ENCODE measurements around the gene GARIN1A.

GARIN1A gene

GRCh38 chr7:128697302-128697905 lies 25.3 kb downstream of the GARIN1A start:
- no peaks in the 10 kb centered on the region for H3K9me3 Mint-ChIP-seq (ENCODE audit: low read depth)
- peaks cover 3% of the 10 kb centered on the region for H3K36me3 Mint-ChIP-seq
- peaks cover 33% of the 10 kb centered on the region for H3K27me3 Mint-ChIP-seq

GRCh38 chr7:128699196-128699712 lies 27.2 kb downstream of the GARIN1A start:
- no peaks in the 10 kb centered on the region for H3K9me3 Mint-ChIP-seq (ENCODE audit: low read depth)
- peaks cover 10% of the 10 kb centered on the region for H3K4me1 Mint-ChIP-seq (ENCODE audit: low read depth)
- H3K27me3 Mint-ChIP-seq = peaks cover 33% of the 10 kb centered on the region
- peaks cover 3% of the 10 kb centered on the region for H3K36me3 Mint-ChIP-seq
- H3K27ac Mint-ChIP-seq = no peak overlapping the region
- no peak overlapping the region for H3K4me3 Mint-ChIP-seq

More at GRCh38 chr7:128697302-128697905, 25.3 kb downstream of the GARIN1A start:
- H3K27ac Mint-ChIP-seq = no peak overlapping the region
- peak overlapping the region; percentile 84 for H3K4me3 Mint-ChIP-seq
- H3K4me1 Mint-ChIP-seq (ENCODE audit: low read depth) = peaks cover 10% of the 10 kb centered on the region

- Mint-ChIP-seq H3K27me3 (peaks cover 33% of the 10 kb centered on the region), H3K4me1 (ENCODE audit: low read depth) (peaks cover 10% of the 10 kb centered on the region), H3K27ac (no peak overlapping the region), H3K36me3 (peaks cover 3% of the 10 kb centered on the region), H3K4me3 (no peak overlapping the region), H3K9me3 (ENCODE audit: low read depth) (no peaks in the 10 kb centered on the region)
Observed at GRCh38 chr7:128699895-128700294, 27.8 kb downstream of the GARIN1A start.

- Mint-ChIP-seq H3K27me3 (peaks cover 31% of the 10 kb centered on the region), H3K4me1 (ENCODE audit: low read depth) (peaks cover 10% of the 10 kb centered on the region), H3K4me3 (no peak overlapping the region), H3K36me3 (peaks cover 2% of the 10 kb centered on the region), H3K9me3 (ENCODE audit: low read depth) (no peaks in the 10 kb centered on the region), H3K27ac (no peak overlapping the region)
Observed at GRCh38 chr7:128701062-128701785, 29.1 kb downstream of the GARIN1A start.

- Mint-ChIP-seq H3K36me3 (no peaks in the 10 kb centered on the region), H3K27me3 (peaks cover 16% of the 10 kb centered on the region), H3K4me1 (ENCODE audit: low read depth) (no peaks in the 10 kb centered on the region), H3K4me3 (no peak overlapping the region), H3K9me3 (ENCODE audit: low read depth) (no peaks in the 10 kb centered on the region), H3K27ac (no peak overlapping the region)
Observed at GRCh38 chr7:128703609-128704241, 31.6 kb downstream of the GARIN1A start.

- peaks cover 6% of the 10 kb centered on the region for H3K27me3 Mint-ChIP-seq
- H3K36me3 Mint-ChIP-seq = no peaks in the 10 kb centered on the region
- no peaks in the 10 kb centered on the region for H3K9me3 Mint-ChIP-seq (ENCODE audit: low read depth)
- H3K4me3 Mint-ChIP-seq = no peak overlapping the region
- H3K4me1 Mint-ChIP-seq (ENCODE audit: low read depth) = no peaks in the 10 kb centered on the region
- no peak overlapping the region for H3K27ac Mint-ChIP-seq
Observed at GRCh38 chr7:128705891-128706333, 33.8 kb downstream of the GARIN1A start.

- peaks cover 2% of the 10 kb centered on the region for H3K27me3 Mint-ChIP-seq
- H3K4me1 Mint-ChIP-seq (ENCODE audit: low read depth) = no peaks in the 10 kb centered on the region
- no peak overlapping the region for H3K4me3 Mint-ChIP-seq
- no peak overlapping the region for H3K27ac Mint-ChIP-seq
- no peaks in the 10 kb centered on the region for H3K36me3 Mint-ChIP-seq
- no peaks in the 10 kb centered on the region for H3K9me3 Mint-ChIP-seq (ENCODE audit: low read depth)
Observed at GRCh38 chr7:128707752-128708151, 35.7 kb downstream of the GARIN1A start.

GRCh38 chr7:128708235-128708634 lies 36.1 kb downstream of the GARIN1A start:
- H3K36me3 Mint-ChIP-seq = no peaks in the 10 kb centered on the region
- H3K9me3 Mint-ChIP-seq (ENCODE audit: low read depth) = no peaks in the 10 kb centered on the region
- no peaks in the 10 kb centered on the region for H3K4me1 Mint-ChIP-seq (ENCODE audit: low read depth)
- no peak overlapping the region for H3K4me3 Mint-ChIP-seq
- H3K27me3 Mint-ChIP-seq = peaks cover 2% of the 10 kb centered on the region
- H3K27ac Mint-ChIP-seq = no peak overlapping the region

GRCh38 chr7:128708824-128709223 lies 36.7 kb downstream of the GARIN1A start:
- Mint-ChIP-seq H3K4me3 (no peak overlapping the region), H3K27me3 (peaks cover 4% of the 10 kb centered on the region), H3K27ac (no peak overlapping the region), H3K36me3 (no peaks in the 10 kb centered on the region), H3K4me1 (ENCODE audit: low read depth) (no peaks in the 10 kb centered on the region), H3K9me3 (ENCODE audit: low read depth) (no peaks in the 10 kb centered on the region)

- no peaks in the 10 kb centered on the region for H3K9me3 Mint-ChIP-seq (ENCODE audit: low read depth)
- H3K36me3 Mint-ChIP-seq = no peaks in the 10 kb centered on the region
- H3K4me1 Mint-ChIP-seq (ENCODE audit: low read depth) = no peaks in the 10 kb centered on the region
- H3K27me3 Mint-ChIP-seq = peaks cover 6% of the 10 kb centered on the region
- H3K4me3 Mint-ChIP-seq = no peak overlapping the region
- H3K27ac Mint-ChIP-seq = no peak overlapping the region
Observed at GRCh38 chr7:128710481-128710880, 38.4 kb downstream of the GARIN1A start.

- H3K4me3 Mint-ChIP-seq = no peak overlapping the region
- no peaks in the 10 kb centered on the region for H3K9me3 Mint-ChIP-seq (ENCODE audit: low read depth)
- H3K27ac Mint-ChIP-seq = no peak overlapping the region
- no peaks in the 10 kb centered on the region for H3K36me3 Mint-ChIP-seq
- H3K27me3 Mint-ChIP-seq = peaks cover 4% of the 10 kb centered on the region
- no peaks in the 10 kb centered on the region for H3K4me1 Mint-ChIP-seq (ENCODE audit: low read depth)
Observed at GRCh38 chr7:128713794-128714193, 41.7 kb downstream of the GARIN1A start.

GRCh38 chr7:128714701-128715495 lies 42.8 kb downstream of the GARIN1A start:
- no peaks in the 10 kb centered on the region for H3K4me1 Mint-ChIP-seq (ENCODE audit: low read depth)
- H3K9me3 Mint-ChIP-seq (ENCODE audit: low read depth) = no peaks in the 10 kb centered on the region
- no peaks in the 10 kb centered on the region for H3K36me3 Mint-ChIP-seq
- H3K4me3 Mint-ChIP-seq = no peak overlapping the region
- H3K27me3 Mint-ChIP-seq = peaks cover 5% of the 10 kb centered on the region
- H3K27ac Mint-ChIP-seq = no peak overlapping the region

- H3K4me3 Mint-ChIP-seq = no peak overlapping the region
- no peaks in the 10 kb centered on the region for H3K9me3 Mint-ChIP-seq (ENCODE audit: low read depth)
- peaks cover 3% of the 10 kb centered on the region for H3K27me3 Mint-ChIP-seq
- no peaks in the 10 kb centered on the region for H3K4me1 Mint-ChIP-seq (ENCODE audit: low read depth)
- H3K27ac Mint-ChIP-seq = no peak overlapping the region
- no peaks in the 10 kb centered on the region for H3K36me3 Mint-ChIP-seq
Observed at GRCh38 chr7:128718967-128719642, 47.0 kb downstream of the GARIN1A start.

GRCh38 chr7:128721376-128721775 lies 49.3 kb downstream of the GARIN1A start:
- Mint-ChIP-seq H3K27me3 (peaks cover 10% of the 10 kb centered on the region), H3K36me3 (peaks cover 4% of the 10 kb centered on the region), H3K4me3 (no peak overlapping the region)

More at GRCh38 chr7:128721376-128721775, 49.3 kb downstream of the GARIN1A start:
- Mint-ChIP-seq H3K4me1 (ENCODE audit: low read depth) (no peaks in the 10 kb centered on the region), H3K9me3 (ENCODE audit: low read depth) (no peaks in the 10 kb centered on the region), H3K27ac (no peak overlapping the region)
